Heart left ventricle (tissue), 13 donors: ENCODE data around the gene MSRB3.

ENCODE experiments used
- POLR2A ChIP-seq, 2 donors: fragments of 450-650 bp; IDR thresholded peaks; one replicate each; pipeline ENCODE4 v1.6.1; 2017; ENCODE audit warnings: antibody characterized with exemption in 2 of 2, mild to moderate bottlenecking in 2 of 2, moderate library complexity in 2 of 2
- TF ChIP-seq, protein P1 (sequence below), 12 donors: fragments of 200-600 bp; sonication (generic) in 4 of 12; IDR thresholded peaks; one replicate each; pipeline versions ENCODE4 v1.5.0 to v1.8.0; 2018 to 2022; ENCODE audit warnings: antibody characterized with exemption in 12 of 12, mild to moderate bottlenecking in 5 of 12
- donor health status: ischemic (EF 13 %, LVEDD 7.1; RV severe dilation, severe dysfunction).
- donor health status: DM: no; HTN: yes; CAD: no.
- donor health status: DM: no; HTN: no; CAD: no.
- donor health status: ischemic (EF 25% LVEDD 6.9; RV normal size, moderate dysfunction).
- donor health status: ischemic (EF 25% LVEDD 5.7; RV mildly dilated, moderate dysfunction).
- donor health status: ischemic (EF 35%, LVEDD 5.7; RV mildly dilated, moderate dysfunction).
- donor health status: nonischemic (EF 11% LVEDD 7.7; RV severe dilation, severe dysfunction).
- donor health status: DM: yes; HTN: yes; CAD: no.
- donor health status: PGD.
- donor health status: ischemic (EF 29% LVEDD 5.4; RV normal size, mild dysfunction).
- donor health status: nonischemic (EF 23%, LVEDD 6.1; RV moderate dilation, normal function).

DNA sequence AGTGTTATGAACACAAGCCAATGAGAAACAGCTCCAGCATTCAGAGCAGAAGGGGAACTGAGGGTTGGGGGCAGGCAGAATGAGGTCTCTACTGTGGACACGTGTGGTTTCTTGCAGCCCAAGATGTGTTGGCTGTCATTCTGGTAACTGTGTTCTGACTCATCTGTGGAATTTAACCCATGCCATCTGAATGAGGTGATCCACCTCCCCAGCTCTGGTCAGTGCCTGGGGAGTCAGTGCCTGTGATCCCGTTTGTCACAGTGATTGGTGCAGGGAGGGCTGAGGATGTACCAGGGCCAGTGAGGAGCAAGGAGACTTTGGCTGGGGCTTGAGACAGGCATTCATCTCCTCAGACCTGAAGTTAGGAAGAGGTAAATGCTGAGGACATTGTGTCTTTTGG, 216.8 kb downstream of the MSRB3 start:
- TF ChIP-seq, protein P1, sequence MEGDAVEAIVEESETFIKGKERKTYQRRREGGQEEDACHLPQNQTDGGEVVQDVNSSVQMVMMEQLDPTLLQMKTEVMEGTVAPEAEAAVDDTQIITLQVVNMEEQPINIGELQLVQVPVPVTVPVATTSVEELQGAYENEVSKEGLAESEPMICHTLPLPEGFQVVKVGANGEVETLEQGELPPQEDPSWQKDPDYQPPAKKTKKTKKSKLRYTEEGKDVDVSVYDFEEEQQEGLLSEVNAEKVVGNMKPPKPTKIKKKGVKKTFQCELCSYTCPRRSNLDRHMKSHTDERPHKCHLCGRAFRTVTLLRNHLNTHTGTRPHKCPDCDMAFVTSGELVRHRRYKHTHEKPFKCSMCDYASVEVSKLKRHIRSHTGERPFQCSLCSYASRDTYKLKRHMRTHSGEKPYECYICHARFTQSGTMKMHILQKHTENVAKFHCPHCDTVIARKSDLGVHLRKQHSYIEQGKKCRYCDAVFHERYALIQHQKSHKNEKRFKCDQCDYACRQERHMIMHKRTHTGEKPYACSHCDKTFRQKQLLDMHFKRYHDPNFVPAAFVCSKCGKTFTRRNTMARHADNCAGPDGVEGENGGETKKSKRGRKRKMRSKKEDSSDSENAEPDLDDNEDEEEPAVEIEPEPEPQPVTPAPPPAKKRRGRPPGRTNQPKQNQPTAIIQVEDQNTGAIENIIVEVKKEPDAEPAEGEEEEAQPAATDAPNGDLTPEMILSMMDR (IDR thresholded peaks at IDR 0.05): no peak
- no peak for TF ChIP-seq POLR2A (IDR thresholded peaks at IDR 0.05)
